ENCODE data around the gene OMP.

Gene OMP

DNA sequence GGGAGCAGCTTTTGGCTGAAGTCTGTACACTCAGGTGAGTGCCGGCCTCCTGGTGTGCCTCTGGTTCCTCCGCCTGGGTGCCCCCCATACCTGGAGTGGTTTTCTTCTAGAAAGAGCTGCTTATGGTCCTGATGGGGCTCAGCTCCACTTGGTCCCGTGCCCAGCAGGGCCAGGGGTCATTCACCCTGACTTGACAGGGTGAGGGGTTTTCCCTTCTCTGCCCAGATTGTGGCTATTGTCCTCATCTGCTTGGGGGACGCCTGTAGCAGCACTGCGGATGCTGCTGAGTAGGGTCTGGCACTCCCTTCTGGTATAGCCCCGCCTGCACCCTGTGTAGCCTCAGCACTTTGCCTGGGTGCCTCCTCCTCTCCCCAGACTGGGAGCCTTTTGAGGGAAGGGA lies 8.2 kb downstream of the OMP start:
- in situ Hi-C loops (cut with HindIII; ENCODE audit: low sequenced_read_pairs): no loop called here
- no peak for DNase-seq (ENCODE audit: low read depth, low spot score)
- no peak for TF ChIP-seq CTCF (IDR thresholded peaks at IDR 0.05; ENCODE audit: low read depth, low read length)
- no peak overlapping the region for H3K4me3 ChIP-seq (ENCODE audit: low read depth, low read length)

DNA sequence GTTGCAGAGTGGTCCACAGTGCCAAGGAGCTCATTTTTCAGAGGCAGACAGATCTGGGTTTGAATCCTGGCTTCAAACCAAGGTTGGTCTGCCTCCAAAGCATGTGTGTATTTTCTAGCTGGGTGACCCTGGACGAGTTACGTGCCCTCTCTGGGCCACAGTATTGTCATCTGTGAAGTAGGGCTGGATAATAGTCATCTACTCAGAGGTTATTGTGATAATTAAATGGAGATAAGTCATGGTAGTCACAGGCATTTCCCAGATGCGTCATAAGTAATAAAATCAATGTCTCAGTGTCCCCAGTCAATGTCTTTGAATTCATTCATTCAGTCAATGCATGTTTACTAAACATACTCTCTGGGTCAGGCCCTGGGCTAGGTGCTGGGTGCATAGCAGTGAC lies 8.6 kb downstream of the OMP start:
- H3K4me3 ChIP-seq (ENCODE audit: low read depth, low read length): no peak overlapping the region
- in situ Hi-C loops (cut with HindIII; ENCODE audit: low sequenced_read_pairs): no loop called here
- no peak for TF ChIP-seq CTCF (IDR thresholded peaks at IDR 0.05; ENCODE audit: low read depth, low read length)
- DNase-seq (ENCODE audit: low read depth, low spot score): no peak

GRCh38 chr11:77111946-77112345 lies 9.3 kb downstream of the OMP start:
- no peak for DNase-seq (ENCODE audit: low read depth, low spot score)
- in situ Hi-C loops (cut with HindIII; ENCODE audit: low sequenced_read_pairs): no loop called here
- TF ChIP-seq CTCF (IDR thresholded peaks at IDR 0.05; ENCODE audit: low read depth, low read length): no peak
- no peak overlapping the region for H3K4me3 ChIP-seq (ENCODE audit: low read depth, low read length)

GRCh38 chr11:77112641-77113381 lies 10.2 kb downstream of the OMP start:
- DNase-seq (ENCODE audit: low read depth, low spot score): no peak
- no peak for TF ChIP-seq CTCF (IDR thresholded peaks at IDR 0.05; ENCODE audit: low read depth, low read length)
- in situ Hi-C loops (cut with HindIII; ENCODE audit: low sequenced_read_pairs): no loop called here
- H3K4me3 ChIP-seq (ENCODE audit: low read depth, low read length): no peak overlapping the region

- TF ChIP-seq CTCF (IDR thresholded peaks at IDR 0.05; ENCODE audit: low read depth, low read length): peak; percentile 80
- H3K4me3 ChIP-seq (ENCODE audit: low read depth, low read length): no peak overlapping the region
- in situ Hi-C loops (cut with HindIII; ENCODE audit: low sequenced_read_pairs): no loop called here
- DNase-seq (ENCODE audit: low read depth, low spot score): peak; percentile 45
Measured at GRCh38 chr11:77113382-77114088, 10.9 kb downstream of the OMP start.

DNA sequence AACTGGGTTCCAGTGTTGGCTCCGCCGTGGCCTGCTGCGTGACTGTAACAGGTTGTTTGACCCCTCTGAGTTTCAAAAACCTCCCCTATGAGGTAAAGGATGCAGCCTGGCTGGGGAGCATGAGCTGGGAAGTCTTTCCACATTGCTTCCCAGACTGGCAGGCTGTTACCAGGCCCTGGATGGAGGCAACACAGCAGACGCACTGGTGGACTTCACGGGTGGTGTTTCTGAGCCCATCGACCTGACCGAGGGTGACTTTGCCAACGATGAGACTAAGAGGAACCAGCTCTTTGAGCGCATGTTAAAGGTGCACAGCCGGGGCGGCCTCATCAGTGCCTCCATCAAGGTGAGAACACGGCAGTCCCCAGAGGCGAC lies 11.4 kb downstream of the OMP start:
- no peak overlapping the region for H3K4me3 ChIP-seq (ENCODE audit: low read depth, low read length)
- in situ Hi-C loops (cut with HindIII; ENCODE audit: low sequenced_read_pairs): no loop called here
- no peak for TF ChIP-seq CTCF (IDR thresholded peaks at IDR 0.05; ENCODE audit: low read depth, low read length)
- no peak for DNase-seq (ENCODE audit: low read depth, low spot score)
